ENCODE measurements around the gene EPHX1. TPM values are rescaled to one million over a fixed set of nuclear protein-coding genes. Genes with fewer than 3 reads are reported as not detected.
A peak's percentile ranks its signal among the peaks of the same experiment; 100 is the strongest.

EPHX1 gene
- total RNA-seq, 4 donors from 2014 or later = 59.0 to 136 (median 85.6) TPM

DNA sequence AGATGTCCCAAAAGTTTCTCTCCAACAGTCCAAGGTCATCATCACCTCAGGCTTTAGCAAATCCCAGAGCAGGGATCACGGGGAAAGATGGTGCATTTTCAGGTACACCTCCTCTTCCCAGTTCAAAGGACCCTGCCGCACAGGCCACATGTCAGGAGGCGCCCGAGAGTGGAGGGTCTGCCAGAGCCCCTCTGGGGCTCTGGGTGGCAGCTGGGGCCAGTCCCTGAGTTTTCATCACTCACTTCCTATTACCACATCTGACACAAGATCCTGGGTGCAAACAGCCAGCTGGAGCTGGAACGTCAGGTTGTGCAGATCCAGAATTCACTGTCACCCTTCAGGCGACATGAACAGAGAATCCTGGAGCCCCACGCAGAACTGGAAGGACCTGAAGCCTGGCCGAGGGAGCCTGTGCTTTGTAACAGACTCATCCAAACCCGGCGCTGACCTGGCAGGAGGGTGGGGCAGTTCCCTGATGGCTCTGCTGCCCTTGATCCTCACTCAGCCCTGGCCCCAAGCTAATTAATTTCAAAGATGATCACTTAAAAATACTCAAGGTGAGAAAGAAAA lies 63.4 kb downstream of the EPHX1 start:
- Histone ChIP-seq H3K4me1 (peaks cover 15 to 31% (median 24%) of the 10 kb centered on the region in 4 donors), H3K36me3 (peaks cover 15 to 92% (median 69%) of the 10 kb centered on the region in 4 donors), H3K9me3 (no peaks in the 10 kb centered on the region), H3K27ac (replicated peaks in 1 of 4) (no peak overlapping the region), H3K4me3 (no peak overlapping the region), H3K27me3 (no peaks in the 10 kb centered on the region)
- intact Hi-C loops (cut with DNase I) = no loop called here
- TF ChIP-seq POLR2AphosphoS5 (IDR thresholded peaks at IDR 0.05) (no peak), POLR2A (IDR thresholded peaks at IDR 0.05; ENCODE audit: low read depth) (no peak), EP300 (IDR thresholded peaks at IDR 0.05) (no peak)
- TF ChIP-seq, protein P1, sequence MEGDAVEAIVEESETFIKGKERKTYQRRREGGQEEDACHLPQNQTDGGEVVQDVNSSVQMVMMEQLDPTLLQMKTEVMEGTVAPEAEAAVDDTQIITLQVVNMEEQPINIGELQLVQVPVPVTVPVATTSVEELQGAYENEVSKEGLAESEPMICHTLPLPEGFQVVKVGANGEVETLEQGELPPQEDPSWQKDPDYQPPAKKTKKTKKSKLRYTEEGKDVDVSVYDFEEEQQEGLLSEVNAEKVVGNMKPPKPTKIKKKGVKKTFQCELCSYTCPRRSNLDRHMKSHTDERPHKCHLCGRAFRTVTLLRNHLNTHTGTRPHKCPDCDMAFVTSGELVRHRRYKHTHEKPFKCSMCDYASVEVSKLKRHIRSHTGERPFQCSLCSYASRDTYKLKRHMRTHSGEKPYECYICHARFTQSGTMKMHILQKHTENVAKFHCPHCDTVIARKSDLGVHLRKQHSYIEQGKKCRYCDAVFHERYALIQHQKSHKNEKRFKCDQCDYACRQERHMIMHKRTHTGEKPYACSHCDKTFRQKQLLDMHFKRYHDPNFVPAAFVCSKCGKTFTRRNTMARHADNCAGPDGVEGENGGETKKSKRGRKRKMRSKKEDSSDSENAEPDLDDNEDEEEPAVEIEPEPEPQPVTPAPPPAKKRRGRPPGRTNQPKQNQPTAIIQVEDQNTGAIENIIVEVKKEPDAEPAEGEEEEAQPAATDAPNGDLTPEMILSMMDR (IDR thresholded peaks at IDR 0.05) = no peak
- 85% methylated on average over 6 of the region's 10 CpGs for WGBS
- no peak for DNase-seq (ENCODE audit: extremely low spot score)

DNA sequence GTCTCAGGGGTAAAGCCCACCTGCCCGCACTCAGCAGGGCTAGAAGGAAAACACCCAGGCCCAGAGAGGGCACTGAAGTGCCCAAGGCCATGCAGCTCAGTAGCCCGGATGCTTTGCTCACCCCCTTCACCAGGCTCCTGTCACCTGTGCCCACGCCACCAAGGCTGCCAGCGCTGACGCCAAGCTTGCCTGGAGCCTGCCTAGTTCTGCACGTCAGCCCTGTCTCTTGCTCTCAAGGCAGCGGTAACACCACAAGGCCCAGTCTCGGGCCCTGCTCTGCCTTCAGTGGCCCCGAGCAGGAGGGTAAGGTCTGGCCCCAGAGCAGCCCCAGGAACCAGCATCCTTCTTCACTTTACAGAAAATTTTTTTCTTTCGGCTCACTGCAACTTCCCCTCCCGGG lies 64.5 kb downstream of the EPHX1 start:
- Histone ChIP-seq H3K27me3 (no peaks in the 10 kb centered on the region), H3K4me3 (no peak overlapping the region), H3K4me1 (peaks cover 25 to 41% (median 35%) of the 10 kb centered on the region in 4 donors), H3K27ac (replicated peaks in 1 of 4) (no peak overlapping the region), H3K36me3 (peaks cover 15 to 81% (median 58%) of the 10 kb centered on the region in 4 donors), H3K9me3 (no peaks in the 10 kb centered on the region)
- DNase-seq (ENCODE audit: extremely low spot score) = no peak
- TF ChIP-seq POLR2A (IDR thresholded peaks at IDR 0.05; ENCODE audit: low read depth) = no peak
- TF ChIP-seq EP300 (IDR thresholded peaks at IDR 0.05) = no peak
- no peak for TF ChIP-seq POLR2AphosphoS5 (IDR thresholded peaks at IDR 0.05)
- TF ChIP-seq, protein P1 (IDR thresholded peaks at IDR 0.05) = no peak
- 91% methylated on average over 11 of the region's 11 CpGs for WGBS
- intact Hi-C loops (cut with DNase I) = no loop called here

DNA sequence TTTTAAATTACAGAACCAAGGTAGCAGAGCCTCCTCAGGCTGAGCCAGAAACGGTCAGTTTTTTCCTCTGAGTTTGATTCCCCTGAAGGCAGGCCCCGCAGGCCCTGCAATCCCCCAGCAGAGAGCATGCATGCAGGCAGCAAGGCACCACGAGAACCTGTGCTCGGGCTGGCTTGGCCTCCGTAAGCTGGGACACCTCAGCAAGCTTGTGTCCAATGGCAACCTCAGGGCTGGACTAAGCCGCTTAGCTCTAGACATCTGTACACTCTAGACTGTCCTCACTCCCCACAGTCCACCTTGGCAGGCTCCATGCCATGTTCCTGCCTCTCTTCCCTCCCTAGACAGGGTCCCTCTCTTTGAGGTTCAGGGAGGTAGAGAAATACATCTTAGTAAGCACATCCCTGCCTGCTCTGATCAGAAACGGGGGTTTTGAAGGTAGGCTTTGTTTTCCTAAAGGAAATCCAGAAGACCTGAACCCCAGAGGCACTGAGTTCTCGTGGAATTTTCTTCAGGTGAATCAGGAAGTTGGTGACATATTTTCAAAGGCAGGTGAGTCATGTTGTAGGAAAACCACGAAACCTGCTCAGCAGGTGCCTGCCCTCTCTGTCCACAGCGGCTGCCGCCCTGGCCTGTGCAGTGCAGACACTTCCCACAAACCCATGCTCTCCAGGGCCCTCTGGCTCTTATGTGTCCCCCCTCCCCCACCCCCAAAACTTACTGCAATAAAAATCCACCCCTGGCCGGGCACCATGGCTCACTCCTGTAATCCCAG lies 65.3 kb downstream of the EPHX1 start:
- no peak overlapping the region for H3K4me3 ChIP-seq
- no peak overlapping the region for H3K27ac ChIP-seq (replicated peaks in 1 of 4)
- DNase-seq (ENCODE audit: extremely low spot score) = no peak
- WGBS = 90% methylated on average over 11 of the region's 12 CpGs
- no peaks in the 10 kb centered on the region for H3K9me3 ChIP-seq
- H3K36me3 ChIP-seq = peaks cover 15 to 73% (median 51%) of the 10 kb centered on the region in 4 donors
- intact Hi-C loops (cut with DNase I) = no loop called here
- H3K4me1 ChIP-seq = peaks cover 33 to 49% (median 43%) of the 10 kb centered on the region in 4 donors
- TF ChIP-seq, protein P1 (IDR thresholded peaks at IDR 0.05) = no peak
- TF ChIP-seq POLR2AphosphoS5 (IDR thresholded peaks at IDR 0.05) (no peak), POLR2A (IDR thresholded peaks at IDR 0.05; ENCODE audit: low read depth) (no peak), EP300 (IDR thresholded peaks at IDR 0.05) (no peak)
- no peaks in the 10 kb centered on the region for H3K27me3 ChIP-seq

DNA sequence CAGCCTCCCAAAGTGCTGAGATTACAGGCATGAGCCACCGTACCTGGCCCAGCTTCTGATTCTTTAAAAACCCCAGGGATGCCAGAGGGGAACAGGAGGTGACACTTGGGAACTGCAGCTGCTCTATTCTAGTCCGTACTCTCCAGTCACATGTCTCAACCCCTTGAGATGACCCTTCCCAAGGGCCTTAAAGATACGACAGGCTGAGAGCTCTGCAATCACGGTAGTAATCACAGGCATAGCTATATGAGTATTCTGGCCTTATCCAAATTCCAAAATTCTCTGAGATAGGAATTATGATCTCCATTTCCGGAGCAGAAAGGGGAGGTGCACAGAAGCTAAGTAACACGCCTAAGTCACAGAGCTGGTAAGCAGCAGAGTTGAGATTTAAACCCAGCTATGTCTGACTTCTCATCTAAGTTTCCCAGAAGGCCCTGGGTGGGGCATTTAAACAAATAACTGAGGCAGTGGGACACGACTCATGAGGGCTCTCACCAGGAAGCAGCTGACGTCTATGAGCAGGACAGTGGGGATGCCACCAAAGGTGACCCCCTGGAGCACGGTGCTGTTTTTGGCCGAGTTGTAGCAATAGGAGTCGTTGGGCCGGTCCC lies 67.1 kb downstream of the EPHX1 start:
- Histone ChIP-seq H3K4me1 (peaks cover 45 to 51% (median 47%) of the 10 kb centered on the region in 4 donors), H3K27me3 (no peaks in the 10 kb centered on the region), H3K4me3 (no peak overlapping the region), H3K27ac (replicated peaks in 1 of 4) (peak overlapping the region; percentile 11 to 67 (median 38)), H3K36me3 (peaks cover 15 to 55% (median 42%) of the 10 kb centered on the region in 4 donors), H3K9me3 (no peaks in the 10 kb centered on the region)
- intact Hi-C loops (cut with DNase I) = no loop called here
- DNase-seq (ENCODE audit: extremely low spot score) = no peak
- WGBS = 71% methylated on average over 12 of the region's 12 CpGs
- TF ChIP-seq POLR2A (IDR thresholded peaks at IDR 0.05; ENCODE audit: low read depth) (no peak), POLR2AphosphoS5 (IDR thresholded peaks at IDR 0.05) (no peak), EP300 (IDR thresholded peaks at IDR 0.05) (no peak)
- TF ChIP-seq, protein P1 (IDR thresholded peaks at IDR 0.05) = no peak
